KMS-11 (cell line): Measurements from ENCODE around the gene GFRA4.

Source experiments
- H2AFZ ChIP-seq: fragments of 200-600 bp; sonication (generic); 2 replicates; pipeline ENCODE4 v1.6.1; 2016; ENCODE audit warnings: antibody characterized with exemption, mixed run types, low read depth
- H3K27ac ChIP-seq: fragments of 200-600 bp; sonication (generic); 2 replicates; pipeline ENCODE4 v1.6.1; 2016; ENCODE audit warnings: mild to moderate bottlenecking, mixed run types
- H3K27me3 ChIP-seq: fragments of 200-600 bp; sonication (generic); 2 replicates; pipeline ENCODE4 v1.6.1; 2017; ENCODE audit warnings: mild to moderate bottlenecking, low read depth, mixed run types, moderate library complexity; ENCODE audit not compliant: insufficient read depth
- H3K36me3 ChIP-seq: fragments of 200-600 bp; sonication (generic); 2 replicates; pipeline ENCODE4 v1.6.1; 2017; ENCODE audit warnings: mild to moderate bottlenecking, mixed run types; ENCODE audit not compliant: insufficient read depth
- H3K4me1 ChIP-seq: fragments of 200-600 bp; sonication (generic); 2 replicates; pipeline ENCODE4 v1.6.1; 2016; ENCODE audit warnings: mild to moderate bottlenecking, low read depth, mixed run types; ENCODE audit not compliant: poor library complexity, severe bottlenecking
- H3K4me2 ChIP-seq: fragments of 200-600 bp; sonication (generic); 2 replicates; pipeline ENCODE4 v1.7.0; 2016; ENCODE audit warnings: mild to moderate bottlenecking, mixed run types
- H3K4me3 ChIP-seq: fragments of 200-600 bp; sonication (generic); IDR thresholded peaks from 2 replicates; pipeline ENCODE4 v1.6.1; 2017; ENCODE audit warnings: low read depth, low read length, mixed read lengths; ENCODE audit not compliant: insufficient read depth
- H3K79me2 ChIP-seq: fragments of 200-600 bp; sonication (generic); 2 replicates; pipeline ENCODE4 v1.6.1; 2016; ENCODE audit warnings: low read depth, mixed run types; ENCODE audit not compliant: insufficient read depth
- H3K9ac ChIP-seq: fragments of 200-600 bp; sonication (generic); 2 replicates; pipeline ENCODE4 v1.6.1; 2016; ENCODE audit warnings: mild to moderate bottlenecking, mixed run types
- H4K20me1 ChIP-seq: fragments of 200-600 bp; sonication (generic); 2 replicates; pipeline ENCODE4 v1.6.1; 2016; ENCODE audit warnings: mild to moderate bottlenecking, mixed run types; ENCODE audit not compliant: insufficient read depth
- TF ChIP-seq, protein P1 (sequence below): fragments of 200-600 bp; sonication (generic); conservative IDR thresholded peaks from 2 replicates; pipeline ENCODE4 v1.6.1; 2017; ENCODE audit warnings: low read depth, mild to moderate bottlenecking, antibody characterized with exemption, low read length, moderate library complexity, mixed read lengths

Gene GFRA4

DNA sequence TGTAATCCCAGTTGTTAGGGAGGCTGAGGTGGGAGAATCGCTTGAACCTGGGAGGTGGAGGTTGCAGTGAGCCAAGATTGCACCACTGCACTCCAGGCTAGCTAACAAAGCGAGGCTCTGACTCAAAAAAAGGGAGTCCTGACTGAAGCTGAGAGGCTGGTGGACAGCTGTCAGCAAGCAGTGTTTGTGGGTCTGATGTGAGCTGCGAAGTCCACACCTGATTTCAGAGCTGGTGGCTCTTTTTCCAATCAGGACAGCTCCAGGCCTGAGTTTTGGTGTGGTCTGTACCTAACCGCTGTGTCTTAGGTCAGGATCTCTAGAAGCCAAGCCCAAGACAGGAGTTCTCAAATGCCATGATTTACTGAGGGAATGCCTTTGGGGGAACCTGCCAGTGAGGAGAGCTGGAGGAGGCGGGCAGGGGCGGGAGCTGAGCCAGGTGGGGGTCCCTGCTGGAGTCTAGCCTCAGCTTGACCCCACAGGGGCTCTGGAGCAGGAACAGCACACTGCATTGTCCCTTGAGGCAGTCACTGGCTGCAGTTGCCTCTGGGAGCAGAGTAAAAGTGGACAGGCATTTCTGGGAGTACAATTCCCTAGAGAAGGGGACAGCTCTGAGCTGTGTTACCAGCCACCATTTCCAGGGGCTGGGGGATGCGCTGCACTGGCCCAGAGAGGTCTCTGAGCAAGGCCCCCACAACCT lies 5.0 kb downstream of the GFRA4 start:
- Histone ChIP-seq H3K79me2 (no peaks in the 10 kb centered on the region), H3K4me3 (no peak overlapping the region), H2AFZ (no peak overlapping the region), H3K4me2 (no peak overlapping the region), H3K9ac (no peak overlapping the region), H4K20me1 (no peaks in the 10 kb centered on the region), H3K36me3 (no peaks in the 10 kb centered on the region), H3K27ac (no peak overlapping the region), H3K4me1 (no peaks in the 10 kb centered on the region), H3K27me3 (no peaks in the 10 kb centered on the region)
- TF ChIP-seq, protein P1, sequence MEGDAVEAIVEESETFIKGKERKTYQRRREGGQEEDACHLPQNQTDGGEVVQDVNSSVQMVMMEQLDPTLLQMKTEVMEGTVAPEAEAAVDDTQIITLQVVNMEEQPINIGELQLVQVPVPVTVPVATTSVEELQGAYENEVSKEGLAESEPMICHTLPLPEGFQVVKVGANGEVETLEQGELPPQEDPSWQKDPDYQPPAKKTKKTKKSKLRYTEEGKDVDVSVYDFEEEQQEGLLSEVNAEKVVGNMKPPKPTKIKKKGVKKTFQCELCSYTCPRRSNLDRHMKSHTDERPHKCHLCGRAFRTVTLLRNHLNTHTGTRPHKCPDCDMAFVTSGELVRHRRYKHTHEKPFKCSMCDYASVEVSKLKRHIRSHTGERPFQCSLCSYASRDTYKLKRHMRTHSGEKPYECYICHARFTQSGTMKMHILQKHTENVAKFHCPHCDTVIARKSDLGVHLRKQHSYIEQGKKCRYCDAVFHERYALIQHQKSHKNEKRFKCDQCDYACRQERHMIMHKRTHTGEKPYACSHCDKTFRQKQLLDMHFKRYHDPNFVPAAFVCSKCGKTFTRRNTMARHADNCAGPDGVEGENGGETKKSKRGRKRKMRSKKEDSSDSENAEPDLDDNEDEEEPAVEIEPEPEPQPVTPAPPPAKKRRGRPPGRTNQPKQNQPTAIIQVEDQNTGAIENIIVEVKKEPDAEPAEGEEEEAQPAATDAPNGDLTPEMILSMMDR = no peak

DNA sequence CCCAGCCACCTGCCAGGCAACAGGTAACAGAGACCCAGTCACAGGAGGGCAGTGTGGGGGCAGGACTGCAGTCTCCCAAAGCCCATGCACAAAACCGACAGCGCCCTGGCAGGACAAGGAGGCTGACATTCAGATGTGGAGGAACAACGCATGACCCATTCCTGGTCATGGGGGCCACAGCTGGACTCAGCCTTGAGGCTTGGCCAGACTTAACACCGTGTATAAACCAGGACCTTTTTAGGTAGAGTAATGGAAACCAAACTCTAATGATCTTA lies 8.1 kb downstream of the GFRA4 start:
- no peak overlapping the region for H3K4me2 ChIP-seq
- no peaks in the 10 kb centered on the region for H3K79me2 ChIP-seq
- H3K4me1 ChIP-seq = no peaks in the 10 kb centered on the region
- H3K36me3 ChIP-seq = no peaks in the 10 kb centered on the region
- H4K20me1 ChIP-seq = no peaks in the 10 kb centered on the region
- no peak overlapping the region for H3K27ac ChIP-seq
- H3K9ac ChIP-seq = no peak overlapping the region
- H3K4me3 ChIP-seq = no peak overlapping the region
- no peak overlapping the region for H2AFZ ChIP-seq
- no peaks in the 10 kb centered on the region for H3K27me3 ChIP-seq
- TF ChIP-seq, protein P1 = no peak

DNA sequence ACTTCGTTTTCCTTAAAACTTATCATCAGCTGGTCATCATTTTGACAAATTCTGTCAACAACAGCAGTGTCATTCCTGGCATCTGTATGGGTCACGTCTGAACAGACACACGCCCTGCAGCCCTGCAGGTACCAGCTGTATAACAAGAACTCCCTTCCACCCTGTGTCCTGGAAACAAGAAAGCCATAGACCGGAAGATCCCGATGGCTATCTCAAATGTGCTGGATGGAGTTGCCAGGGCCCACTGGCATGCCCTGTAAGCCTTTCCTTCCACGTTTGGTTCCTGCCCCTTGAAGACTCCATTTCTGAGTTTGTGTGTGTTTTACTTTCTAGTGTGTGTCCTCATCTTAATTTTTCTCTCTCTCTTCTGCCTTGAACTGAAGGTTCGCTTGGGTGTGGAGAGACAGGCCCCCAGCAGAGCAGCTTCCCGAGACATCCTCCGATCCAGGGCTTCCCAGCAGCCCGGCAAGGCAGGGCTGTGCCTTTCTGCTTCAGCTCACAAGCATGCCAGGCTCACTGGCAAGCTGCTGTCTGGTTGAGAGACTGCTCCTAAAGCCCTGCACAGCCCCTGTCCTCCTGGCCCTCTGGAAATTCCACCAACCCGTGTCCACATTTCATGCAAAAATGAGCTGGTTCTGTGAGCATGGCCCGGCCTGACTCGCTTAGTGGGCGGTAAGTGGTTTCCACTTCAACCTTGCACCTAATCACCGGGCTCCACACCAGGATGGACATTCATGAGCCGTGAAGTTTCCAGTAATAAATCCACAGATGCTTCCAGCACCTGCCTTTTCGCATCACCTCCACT lies 8.7 kb downstream of the GFRA4 start:
- TF ChIP-seq, protein P1 = no peak
- no peak overlapping the region for H2AFZ ChIP-seq
- no peak overlapping the region for H3K9ac ChIP-seq
- no peaks in the 10 kb centered on the region for H3K27me3 ChIP-seq
- H3K36me3 ChIP-seq = no peaks in the 10 kb centered on the region
- H3K4me1 ChIP-seq = no peaks in the 10 kb centered on the region
- no peak overlapping the region for H3K4me3 ChIP-seq
- H3K4me2 ChIP-seq = no peak overlapping the region
- no peaks in the 10 kb centered on the region for H4K20me1 ChIP-seq
- no peak overlapping the region for H3K27ac ChIP-seq
- H3K79me2 ChIP-seq = no peaks in the 10 kb centered on the region

DNA sequence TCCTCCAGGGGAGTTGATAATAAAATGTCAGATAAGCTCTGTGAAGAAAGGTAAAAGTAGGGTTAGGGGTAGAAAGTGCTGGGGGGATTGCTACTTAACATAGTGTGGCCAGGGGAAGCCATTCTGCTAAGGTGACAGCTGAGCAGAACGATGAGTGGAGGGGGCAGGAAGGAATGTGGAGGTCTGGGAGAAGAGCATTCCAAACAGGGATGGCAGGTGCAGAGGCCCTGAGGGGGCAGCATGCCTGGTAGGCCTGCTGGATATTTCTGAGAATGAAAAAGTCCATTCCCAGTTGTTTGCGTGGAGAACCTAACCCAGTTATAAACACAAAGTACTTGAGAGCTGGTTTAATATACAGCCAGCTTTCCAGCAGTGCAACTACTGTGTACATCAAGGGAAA lies 9.3 kb downstream of the GFRA4 start:
- no peak overlapping the region for H3K4me3 ChIP-seq
- H3K27ac ChIP-seq = no peak overlapping the region
- H2AFZ ChIP-seq = no peak overlapping the region
- no peaks in the 10 kb centered on the region for H3K36me3 ChIP-seq
- H3K79me2 ChIP-seq = no peaks in the 10 kb centered on the region
- no peaks in the 10 kb centered on the region for H3K4me1 ChIP-seq
- no peak overlapping the region for H3K4me2 ChIP-seq
- TF ChIP-seq, protein P1 = no peak
- H3K9ac ChIP-seq = no peak overlapping the region
- H4K20me1 ChIP-seq = no peaks in the 10 kb centered on the region
- H3K27me3 ChIP-seq = no peaks in the 10 kb centered on the region
